GM18502 (cell line): Measurements from ENCODE around the gene GBA3.

ENCODE experiments used
- ATAC-seq: cut with Tn5 transposase; IDR thresholded peaks from one replicate; pipeline ENCODE4 v1.9.1; 2021; ENCODE audit warnings: mild to moderate bottlenecking; ENCODE audit not compliant: unreplicated experiment, poor library complexity

GBA3 gene

DNA sequence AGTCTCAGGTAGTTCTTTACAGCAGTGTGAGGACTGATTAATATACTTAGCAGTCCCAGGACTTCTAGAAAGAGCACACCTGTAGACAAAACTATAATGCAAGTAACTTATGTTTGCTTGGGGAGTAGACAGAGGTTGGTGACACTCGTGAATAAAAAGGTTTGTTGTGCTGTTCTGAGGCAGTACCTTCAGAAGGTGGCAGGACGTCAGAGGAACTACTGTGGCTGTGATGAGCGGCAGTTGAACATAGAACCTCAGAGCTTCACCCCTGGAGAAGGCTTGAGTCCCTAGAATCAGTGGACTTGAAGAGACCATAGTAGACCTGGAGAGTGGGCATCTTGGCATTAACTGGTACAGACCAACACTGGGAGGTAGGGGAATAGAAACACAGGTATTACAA, 3.3 kb upstream of the GBA3 start:
- no peak for ATAC-seq

DNA sequence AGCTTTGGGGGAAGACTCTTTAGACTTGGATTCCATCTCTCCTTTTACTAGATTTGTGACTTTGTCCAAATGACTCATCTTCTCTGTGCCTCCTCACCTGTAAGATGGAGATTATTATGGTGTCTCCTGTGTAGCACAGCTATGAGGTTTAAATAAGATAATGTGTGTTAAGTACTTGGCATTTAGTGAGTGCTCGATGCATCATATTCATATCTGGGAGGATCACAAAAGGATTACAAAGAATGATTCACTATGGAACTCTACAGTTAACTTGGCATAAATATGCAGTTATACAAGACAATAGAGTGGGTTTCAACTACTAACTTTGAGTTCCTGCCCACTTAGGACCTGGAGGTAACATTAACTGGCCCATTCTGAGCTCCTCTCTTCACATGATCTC, 2.3 kb downstream of the GBA3 start:
- ATAC-seq, result no peak

DNA sequence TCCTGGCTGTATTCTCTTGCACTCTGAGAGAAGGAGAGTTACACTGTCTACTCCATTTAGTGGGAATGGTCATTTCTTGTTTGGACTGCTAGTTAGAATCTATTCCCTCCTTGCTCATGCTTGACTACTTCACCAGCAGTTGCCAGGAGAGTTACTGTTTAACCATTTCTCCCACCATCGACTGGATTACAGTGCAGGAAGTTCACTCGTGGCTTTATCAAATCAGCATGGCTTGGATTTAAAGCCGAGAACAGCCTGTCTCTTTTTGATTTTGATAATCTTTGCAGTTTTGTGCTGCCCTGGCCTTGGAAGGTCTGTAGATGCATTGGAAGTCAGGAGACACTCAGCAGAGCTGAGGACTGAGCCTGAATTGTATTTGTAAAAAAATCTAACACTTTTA, 3.2 kb downstream of the GBA3 start:
- ATAC-seq, result no peak

DNA sequence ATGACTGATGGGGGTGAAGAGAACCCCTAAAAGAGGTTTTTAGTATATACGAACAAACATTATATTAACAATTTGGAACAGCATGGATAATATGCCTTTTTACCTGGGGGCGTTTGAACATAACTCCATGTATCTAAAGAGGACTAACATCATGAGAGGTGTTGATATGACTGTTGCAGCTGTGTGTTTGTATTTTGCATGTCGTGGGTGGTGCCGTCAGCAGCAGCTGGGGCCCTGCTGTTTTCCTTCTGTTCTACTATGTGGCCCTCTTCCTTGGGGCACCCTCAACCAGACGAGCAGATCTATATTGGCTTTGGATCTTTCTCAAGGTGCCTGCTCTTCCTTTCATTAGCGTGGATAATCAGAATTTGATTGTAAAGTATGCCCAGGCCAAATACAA, 11.2 kb downstream of the GBA3 start:
- no peak for ATAC-seq

DNA sequence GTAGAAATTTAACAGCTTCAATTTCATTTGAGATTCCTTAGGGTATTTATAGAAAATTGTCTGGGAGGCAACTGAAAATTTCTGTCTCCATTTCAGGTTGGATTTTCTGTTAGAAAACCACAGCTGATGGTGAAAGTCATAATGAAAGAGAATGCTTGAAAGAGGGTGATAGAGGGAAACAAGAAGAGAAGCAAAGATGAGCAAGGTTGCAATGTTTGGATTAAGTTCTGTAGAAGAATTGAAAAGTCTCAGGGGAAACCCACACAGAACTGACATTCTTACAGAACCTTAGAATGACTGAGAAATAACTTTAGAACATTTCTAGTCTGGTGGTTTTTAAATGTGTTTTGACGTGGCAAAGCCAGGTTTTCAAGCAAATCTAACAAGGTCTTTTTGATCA, 14.7 kb downstream of the GBA3 start:
- no peak for ATAC-seq

DNA sequence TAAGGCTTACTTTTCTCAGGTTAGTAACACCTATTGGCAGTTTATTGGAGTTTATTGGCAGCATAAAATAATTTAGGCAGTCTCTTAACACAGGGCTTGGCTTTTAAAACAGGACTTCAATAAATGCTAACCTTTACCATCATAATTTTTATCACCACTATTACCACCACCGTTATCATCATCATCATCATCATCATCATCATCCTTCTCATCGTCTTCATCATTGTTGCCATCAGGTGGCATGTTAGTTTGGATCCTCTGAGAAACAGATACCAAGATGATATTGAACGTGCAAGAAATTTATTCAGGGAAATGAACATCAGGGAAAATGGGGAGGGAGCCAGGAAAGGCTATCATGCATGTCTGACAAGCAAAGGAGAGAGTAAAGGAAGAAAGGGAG, 16.2 kb downstream of the GBA3 start:
- ATAC-seq, result no peak

DNA sequence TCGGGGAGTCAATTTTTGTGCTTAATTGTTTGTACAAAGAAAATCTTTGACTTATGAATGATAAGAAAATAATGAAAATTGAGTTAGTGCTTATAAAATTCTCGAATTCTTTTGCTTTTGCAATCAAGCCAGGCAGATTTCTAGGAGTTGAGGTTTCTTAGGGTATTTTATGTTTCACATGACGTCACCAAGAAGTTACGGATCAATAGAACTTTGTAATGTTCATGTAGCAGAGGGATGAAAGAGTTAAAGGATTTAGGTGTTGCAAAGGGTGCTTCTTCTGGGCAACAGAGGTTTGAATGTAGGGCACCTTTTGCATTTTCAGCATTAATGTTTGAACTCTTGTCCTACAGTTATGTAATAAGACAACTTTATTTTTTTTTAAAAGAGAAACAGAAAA, 19.4 kb downstream of the GBA3 start:
- no peak for ATAC-seq

DNA sequence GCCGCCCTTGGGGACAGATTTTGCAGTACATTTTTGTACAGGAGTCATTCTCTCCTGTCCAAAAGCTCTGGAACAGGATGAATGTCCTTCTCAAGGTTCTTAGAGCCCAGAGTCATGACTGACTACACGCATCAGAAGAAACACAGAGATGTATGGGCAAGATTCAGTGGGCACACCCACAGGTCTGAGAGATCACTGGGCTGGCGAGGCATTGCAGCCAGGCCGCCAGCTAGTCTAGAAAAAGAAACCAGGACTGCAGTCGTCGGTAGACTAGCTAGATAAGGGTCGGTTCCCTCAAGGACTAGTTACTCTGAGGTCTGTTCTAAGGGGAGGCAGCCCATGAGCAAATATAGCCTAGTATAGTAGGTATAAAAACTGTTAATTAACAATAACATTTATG, 19.8 kb downstream of the GBA3 start:
- ATAC-seq, result no peak

DNA sequence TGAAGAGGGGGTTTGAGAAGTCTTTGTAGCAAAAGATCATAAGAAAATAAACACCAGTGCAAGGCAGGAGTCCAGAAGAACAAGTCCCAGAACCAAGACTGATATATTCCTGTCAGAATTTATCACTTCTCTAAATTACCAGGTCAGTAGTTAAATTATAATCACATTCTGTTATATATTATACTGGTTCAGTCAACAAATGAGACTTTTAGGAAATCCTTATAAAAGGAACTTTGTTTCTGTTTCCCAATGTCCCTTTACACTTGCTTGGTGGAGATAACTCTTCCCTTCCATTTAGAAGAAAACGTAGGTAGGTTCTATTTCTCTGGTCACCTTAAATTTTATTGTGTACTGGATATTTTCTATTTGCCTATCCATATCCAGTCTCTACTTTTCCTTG, 21.1 kb downstream of the GBA3 start:
- no peak for ATAC-seq

DNA sequence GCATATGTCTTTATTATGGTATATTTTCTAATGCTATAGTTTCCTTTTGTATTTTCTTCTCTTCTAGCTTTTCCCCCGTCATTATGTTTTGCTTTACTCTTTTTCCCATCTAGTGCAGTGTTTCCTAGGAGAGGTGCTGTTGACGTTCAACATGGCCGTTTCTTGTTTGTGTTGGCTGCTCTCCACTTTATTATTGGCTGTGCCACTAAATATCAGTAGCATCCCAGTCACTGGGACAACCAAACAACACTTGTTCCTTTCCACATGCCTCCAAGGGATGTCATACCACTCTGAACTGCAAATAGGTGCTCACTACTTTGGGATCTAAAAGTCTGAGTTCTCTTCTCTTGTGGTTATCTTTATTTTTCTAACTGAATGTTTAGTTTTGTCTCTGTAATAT, 26.5 kb downstream of the GBA3 start:
- ATAC-seq, result no peak

DNA sequence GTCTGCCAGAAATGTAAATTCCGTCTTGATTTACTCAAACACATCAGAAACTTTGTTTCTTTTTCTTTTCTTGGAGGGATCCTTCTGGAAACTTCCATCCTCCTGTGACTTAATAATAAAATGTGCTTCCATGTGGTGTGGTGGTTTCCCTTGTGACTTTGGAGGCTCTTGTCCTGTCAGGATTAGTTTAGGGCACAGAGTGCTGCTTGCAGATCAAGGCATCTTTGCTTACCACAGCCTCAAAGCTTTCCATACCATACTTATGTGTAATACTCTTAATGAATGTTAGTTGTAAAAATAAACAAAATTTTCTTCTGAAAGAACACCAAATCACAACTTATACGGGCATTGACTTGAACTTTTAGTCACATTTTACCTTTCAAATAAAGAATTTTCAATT, 27.4 kb downstream of the GBA3 start:
- no peak for ATAC-seq

DNA sequence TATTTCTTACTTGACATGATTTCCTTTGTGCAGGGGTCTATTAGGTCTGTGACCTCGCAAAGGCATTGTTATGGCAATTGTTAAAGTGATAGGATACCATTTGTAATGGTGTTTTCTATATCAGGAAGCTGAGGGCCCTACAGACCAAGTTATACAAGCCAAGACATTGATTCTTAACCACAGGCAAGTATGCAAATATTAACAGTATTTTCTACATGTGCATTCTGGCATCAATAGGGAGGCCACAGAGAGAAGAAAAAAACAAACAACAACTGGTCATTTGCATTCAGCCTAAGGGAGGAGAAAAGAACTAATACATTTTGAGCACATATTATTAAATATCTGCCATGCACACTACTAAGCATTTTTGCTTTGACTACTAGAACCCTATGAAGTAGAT, 28.5 kb downstream of the GBA3 start:
- no peak for ATAC-seq

DNA sequence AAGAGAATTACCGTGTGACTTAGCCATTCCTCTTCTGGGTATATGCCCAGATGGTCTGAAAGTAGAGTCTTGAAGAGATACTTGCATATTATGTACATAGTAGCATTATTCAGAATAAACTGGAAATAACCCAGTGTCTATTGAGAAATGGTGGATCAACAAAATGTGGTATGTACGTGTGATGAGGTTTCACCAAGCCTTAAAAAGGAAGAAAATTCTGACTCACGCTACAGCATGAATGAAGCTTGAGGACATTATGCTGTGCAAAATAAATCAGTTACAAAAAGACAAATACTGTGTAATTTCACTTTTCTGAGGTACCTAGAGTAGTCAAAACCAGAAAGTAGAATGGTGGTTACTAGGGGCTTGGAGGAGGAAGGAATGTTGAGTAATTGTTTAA, 37.3 kb downstream of the GBA3 start:
- no peak for ATAC-seq

DNA sequence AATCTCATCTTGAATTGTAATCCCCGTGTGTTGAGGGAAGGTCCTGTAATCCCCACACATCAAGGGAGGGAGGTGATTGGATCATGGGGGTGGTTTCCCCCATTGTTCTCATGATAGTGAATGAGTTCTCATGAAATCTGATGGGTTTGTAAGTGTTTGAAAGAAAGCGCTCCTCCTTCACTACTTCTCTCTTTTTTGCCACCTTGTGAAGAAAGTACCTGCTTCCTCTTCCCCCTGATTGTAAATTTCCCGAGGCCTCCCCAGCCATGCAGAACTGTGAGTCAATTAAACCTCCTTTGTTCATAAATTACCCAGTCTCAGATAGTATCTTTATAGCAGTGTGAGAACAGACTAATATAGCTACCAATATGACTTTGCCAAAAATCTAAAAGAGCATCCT, 41.1 kb downstream of the GBA3 start:
- ATAC-seq, result no peak

DNA sequence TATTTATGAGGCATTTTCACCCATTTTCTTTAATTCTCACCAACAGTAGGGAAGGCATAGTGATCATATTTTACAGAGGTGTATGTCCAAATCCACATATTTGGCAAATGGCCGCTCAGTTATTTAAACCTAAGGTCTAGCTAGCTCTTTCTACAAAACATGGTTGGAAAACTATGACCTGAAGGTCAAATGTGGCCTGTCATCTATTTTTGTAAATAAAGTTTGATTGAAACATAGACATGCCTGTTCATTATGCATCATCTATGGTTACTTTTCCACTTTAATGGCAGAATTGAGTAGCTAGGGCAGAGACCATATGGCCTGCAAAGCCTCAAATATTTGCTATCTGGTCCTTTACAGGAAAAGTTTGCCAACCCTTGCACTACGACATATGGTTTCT, 44.2 kb downstream of the GBA3 start:
- ATAC-seq, result no peak

DNA sequence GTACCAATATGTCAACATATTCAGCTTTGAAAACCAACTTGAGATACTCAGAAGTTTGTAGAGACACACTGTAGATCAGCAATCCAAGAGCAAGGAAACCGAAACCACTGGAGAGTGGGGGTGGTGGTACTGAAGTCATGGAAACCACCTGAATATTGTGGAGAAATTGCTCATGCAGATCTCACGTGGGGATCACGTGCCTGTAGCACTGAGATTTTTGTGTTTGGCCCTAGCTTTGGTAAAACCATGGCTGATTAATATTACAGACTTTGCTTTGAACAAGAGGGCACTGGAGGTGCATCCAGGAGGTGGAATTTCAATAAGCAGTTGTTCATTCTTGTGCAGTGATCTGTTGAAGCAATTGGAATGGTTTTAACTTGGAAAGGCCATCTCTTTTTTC, 47.2 kb downstream of the GBA3 start:
- ATAC-seq, result no peak

DNA sequence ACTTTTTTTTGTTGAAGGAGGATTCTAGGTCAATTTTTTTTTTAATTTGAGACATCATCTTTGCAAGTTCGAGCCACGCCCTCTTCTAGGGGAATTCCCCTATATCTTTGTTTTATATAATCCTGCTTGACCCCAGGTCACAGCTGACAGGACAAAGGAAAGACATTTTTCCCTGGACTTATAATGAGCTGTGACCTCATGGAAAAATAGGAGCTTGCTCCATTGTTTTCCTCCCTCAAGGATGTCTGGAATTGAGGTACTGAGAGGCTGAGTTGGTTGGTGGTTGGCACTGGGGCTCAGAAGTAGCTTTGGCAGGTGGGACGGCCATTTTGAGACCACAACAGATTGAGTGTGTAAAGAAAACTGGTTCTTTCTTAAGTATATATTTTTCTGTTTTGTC, 49.0 kb downstream of the GBA3 start:
- ATAC-seq, result no peak

DNA sequence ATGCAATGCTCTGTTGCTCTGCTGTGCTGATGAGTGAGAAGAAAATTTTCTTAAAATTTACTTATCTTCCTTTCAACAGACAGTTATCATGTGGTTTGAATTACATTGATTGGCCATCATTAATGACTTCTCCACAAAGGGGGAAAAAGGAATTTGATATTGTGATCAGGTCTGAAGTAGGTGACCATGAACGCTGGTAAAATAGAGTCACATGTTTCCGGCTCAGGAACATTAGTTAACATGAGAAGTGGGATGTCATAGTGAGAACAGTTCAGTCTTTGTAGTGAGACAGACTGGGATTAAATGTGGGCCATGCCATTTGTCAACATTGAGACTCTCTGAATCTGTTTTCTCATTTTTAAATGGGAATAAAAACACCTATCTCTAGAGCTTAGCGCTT, 50.6 kb downstream of the GBA3 start:
- no peak for ATAC-seq

DNA sequence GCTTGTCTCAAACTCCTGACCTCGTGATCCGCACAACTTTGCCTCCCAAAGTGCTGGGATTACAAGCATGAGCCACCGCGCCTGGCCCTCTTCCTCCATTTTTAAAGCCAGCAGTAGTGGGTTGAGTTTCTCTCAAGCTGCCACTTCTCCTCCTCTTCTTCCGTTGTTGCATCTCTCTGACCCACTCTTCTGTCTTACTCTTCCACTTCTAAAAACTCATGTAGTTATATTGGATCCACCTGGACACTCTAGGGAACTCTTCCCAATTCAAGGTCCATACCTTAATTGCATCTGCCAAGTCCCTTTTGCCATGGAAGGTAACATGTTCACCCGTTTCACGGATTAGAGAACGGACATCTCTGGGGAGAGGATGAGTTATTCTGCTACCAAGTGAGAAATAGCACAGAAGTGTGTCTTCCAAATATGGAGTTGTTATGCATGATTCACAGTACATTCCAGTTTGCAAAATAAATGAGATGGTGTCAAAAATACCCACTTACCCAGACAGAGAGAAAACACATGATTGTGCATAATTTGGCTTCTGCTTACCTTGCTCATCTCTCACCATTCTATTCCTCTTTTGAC, 51.8 kb downstream of the GBA3 start:
- no peak for ATAC-seq

DNA sequence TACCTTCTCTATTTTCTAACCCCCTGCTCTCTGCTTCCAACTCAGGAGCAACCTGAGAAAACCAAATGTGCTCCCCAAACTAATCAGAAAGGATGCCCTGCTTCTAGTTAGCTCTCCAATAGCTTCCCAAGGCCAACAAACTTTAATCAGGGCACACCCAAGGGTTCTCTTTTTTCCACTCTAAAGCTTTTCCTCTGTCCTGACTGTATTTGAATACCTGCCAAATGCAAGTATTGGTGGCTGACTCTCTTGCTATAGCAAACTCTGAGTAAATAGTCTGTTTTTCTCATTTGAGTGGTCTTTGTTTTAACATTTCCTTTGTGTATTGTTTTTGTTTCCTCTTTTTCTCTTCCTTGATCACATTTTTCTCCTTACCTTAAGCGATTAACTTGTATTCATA, 52.5 kb downstream of the GBA3 start:
- ATAC-seq, result no peak

DNA sequence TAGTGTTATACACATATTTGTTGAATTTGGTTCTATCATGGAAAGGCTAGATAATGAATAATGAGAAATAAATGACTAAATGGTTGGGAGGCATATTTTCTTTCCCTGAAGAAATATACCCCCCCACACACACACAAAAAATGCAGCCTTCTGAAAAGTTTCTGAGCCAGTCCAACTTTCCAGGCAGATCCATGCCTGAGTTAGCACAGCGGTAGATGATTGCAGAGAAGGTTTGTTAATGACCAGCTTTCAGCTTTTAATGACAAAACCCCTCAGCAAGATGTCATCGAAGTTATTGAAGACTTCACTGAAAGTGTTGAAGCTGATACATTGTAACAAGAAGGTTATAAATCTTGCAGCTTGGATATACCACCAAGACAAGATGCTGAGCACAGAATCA, 61.4 kb downstream of the GBA3 start:
- ATAC-seq, result no peak

DNA sequence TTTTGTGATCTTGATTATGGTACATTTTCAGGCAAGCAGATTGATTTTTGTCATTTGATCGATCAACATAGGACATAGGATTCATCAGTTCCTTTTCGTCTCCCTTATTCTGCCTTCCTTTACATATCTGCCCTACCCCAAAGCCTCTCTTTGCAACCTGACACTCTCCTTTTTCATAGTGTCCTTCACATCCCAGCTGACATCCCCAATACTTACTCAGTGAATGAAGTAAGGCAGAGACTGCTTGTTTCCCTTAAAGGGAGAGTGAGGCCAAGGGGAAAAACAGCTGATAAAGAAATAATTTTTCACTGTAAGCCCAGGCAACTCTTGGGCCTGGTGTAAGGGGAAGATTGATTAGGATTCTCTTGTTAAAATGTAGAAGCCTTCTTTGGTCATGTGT, 69.8 kb downstream of the GBA3 start:
- no peak for ATAC-seq

DNA sequence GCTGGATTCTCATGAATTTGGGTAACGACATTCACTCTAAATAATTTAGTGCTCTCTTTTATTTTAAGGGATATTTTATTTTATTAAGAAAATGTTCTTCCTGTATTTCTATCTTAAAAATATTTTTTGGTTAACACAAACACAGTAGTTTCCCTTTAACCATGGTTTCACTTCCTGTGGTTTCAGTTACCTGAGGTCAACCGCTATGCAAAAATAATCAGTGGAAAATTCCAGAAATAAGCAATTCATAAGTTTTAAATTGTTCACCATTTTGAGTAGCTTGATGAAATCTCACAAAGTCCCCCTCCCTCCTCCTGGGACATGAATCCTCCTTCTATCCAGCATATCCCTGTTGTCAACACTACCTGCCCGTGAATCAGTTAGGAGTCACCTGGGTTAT, 71.4 kb downstream of the GBA3 start:
- no peak for ATAC-seq
